ENCODE results near the gene TSC22D2.

DNA sequence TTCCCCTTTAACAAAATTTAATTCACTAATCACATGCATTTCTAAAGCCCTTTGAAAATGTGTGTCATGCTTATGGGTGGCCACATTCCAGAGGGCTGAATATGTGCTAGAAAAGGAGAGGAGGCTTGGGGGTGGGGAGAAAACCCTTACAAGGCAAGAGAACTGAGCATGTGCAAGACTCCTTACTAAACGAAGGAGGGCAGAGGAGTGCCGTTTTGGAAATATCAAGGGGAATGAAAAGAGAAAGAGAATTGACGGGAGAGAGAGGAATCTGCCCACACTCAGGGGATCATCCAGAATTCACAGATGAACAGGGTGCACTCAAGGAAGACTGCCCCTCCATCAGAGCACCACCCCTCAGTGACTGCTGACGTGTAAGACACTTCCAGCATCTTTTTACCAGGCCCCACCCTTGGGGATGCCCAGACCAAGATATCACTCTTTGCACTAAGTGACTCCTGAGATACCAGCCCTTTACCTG, 37.9 kb upstream of the TSC22D2 start:
- TF ChIP-seq, protein P1, sequence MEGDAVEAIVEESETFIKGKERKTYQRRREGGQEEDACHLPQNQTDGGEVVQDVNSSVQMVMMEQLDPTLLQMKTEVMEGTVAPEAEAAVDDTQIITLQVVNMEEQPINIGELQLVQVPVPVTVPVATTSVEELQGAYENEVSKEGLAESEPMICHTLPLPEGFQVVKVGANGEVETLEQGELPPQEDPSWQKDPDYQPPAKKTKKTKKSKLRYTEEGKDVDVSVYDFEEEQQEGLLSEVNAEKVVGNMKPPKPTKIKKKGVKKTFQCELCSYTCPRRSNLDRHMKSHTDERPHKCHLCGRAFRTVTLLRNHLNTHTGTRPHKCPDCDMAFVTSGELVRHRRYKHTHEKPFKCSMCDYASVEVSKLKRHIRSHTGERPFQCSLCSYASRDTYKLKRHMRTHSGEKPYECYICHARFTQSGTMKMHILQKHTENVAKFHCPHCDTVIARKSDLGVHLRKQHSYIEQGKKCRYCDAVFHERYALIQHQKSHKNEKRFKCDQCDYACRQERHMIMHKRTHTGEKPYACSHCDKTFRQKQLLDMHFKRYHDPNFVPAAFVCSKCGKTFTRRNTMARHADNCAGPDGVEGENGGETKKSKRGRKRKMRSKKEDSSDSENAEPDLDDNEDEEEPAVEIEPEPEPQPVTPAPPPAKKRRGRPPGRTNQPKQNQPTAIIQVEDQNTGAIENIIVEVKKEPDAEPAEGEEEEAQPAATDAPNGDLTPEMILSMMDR (IDR thresholded peaks at IDR 0.05; ENCODE audit: low read depth, low read length, poor library complexity, severe bottlenecking) = no peak
- no peak for TF ChIP-seq EZH2phosphoT487 (IDR thresholded peaks at IDR 0.05; ENCODE audit: borderline replicate concordance, low read length)

All from DOHH2 (cell line).